GM13977 (cell line): Measurements from ENCODE around the gene NLN.
"Not testable (repeated sequence)": the region's sequence is repeated elsewhere in the genome, so short reads cannot be mapped to it uniquely, and the experiment has no call there.

Experiments used
- DNase-seq: peaks from one replicate; pipeline ENCODE4 v3.0.0; 2012; ENCODE audit warnings: low spot score
- CTCF ChIP-seq: IDR thresholded peaks from 2 replicates; pipeline ENCODE4 v1.5.1; 2012; ENCODE audit warnings: mild to moderate bottlenecking, control low read depth; ENCODE audit not compliant: insufficient read depth; ENCODE audit errors: extremely low read depth, missing control alignments
- in situ Hi-C: fragments of 300-500 bp; cut with MboI; formaldehyde crosslinking; loops from one replicate; pipeline ENCODE4 v1.12.0; 2022; ENCODE audit warnings: low sequenced_read_pairs, low pct_unique_long_range_greater_than_20kb, mixed read lengths, inconsistent platforms; ENCODE audit not compliant: unreplicated experiment

The NLN gene

GRCh38 chr5:65778126-65778525 lies 56.1 kb downstream of the NLN start:
- in situ Hi-C loops, result no loop called here
- no peak for TF ChIP-seq CTCF
- DNase-seq, result no peak

GRCh38 chr5:65779643-65780042 lies 57.6 kb downstream of the NLN start:
- no peak for DNase-seq
- no peak for TF ChIP-seq CTCF
- in situ Hi-C loops, result no loop called here

GRCh38 chr5:65788296-65788695 lies 66.3 kb downstream of the NLN start:
- DNase-seq, in situ Hi-C loops: not testable (repeated sequence)

- DNase-seq, result no peak
- in situ Hi-C loops, result no loop called here
- TF ChIP-seq CTCF, result no peak
Measured at GRCh38 chr5:65790371-65791163, 68.6 kb downstream of the NLN start.

- in situ Hi-C loops, result no loop called here
- DNase-seq, result no peak
- no peak for TF ChIP-seq CTCF
Measured at GRCh38 chr5:65791712-65792673, 70.0 kb downstream of the NLN start.

GRCh38 chr5:65796269-65796668 lies 74.3 kb downstream of the NLN start:
- no peak for TF ChIP-seq CTCF
- no peak for DNase-seq
- in situ Hi-C loops, result no loop called here
